Activated CD4-positive, alpha-beta T cell treated with anti-CD3 and anti-CD28 coated beads, Interleukin-2, Interleukin-4, amounts not matched to agents 100 ng/mL and 50 ng/mL, durations not matched to agents 16 hours and 8 hours (primary cell): Measurements from ENCODE around the gene ADAMTS5.

ENCODE experiments used
- DNase-seq: peaks from one replicate; pipeline ENCODE4 v3.0.0-alpha.2; 2020; ENCODE audit warnings: low spot score

Gene ADAMTS5

DNA sequence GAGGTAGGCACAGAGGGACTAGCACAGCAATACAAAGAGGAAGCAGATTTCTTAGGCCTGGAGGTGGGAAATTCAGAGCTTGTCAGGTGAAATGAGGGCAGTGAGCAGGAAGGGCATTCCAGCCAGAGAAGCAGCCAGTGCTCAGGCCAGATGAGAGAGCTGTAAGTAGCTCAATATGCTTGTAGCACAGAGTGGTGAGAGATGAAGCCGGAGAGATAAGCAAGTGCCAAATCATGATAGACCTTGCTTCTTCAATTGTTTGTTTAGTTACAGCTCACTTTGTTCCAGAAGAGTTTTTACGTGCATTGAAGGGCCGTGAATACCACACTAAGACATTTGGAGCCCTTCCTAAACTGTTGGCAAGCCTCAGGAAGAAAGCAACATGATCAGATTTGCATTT, 79.6 kb downstream of the ADAMTS5 start:
- DNase-seq: no peak

DNA sequence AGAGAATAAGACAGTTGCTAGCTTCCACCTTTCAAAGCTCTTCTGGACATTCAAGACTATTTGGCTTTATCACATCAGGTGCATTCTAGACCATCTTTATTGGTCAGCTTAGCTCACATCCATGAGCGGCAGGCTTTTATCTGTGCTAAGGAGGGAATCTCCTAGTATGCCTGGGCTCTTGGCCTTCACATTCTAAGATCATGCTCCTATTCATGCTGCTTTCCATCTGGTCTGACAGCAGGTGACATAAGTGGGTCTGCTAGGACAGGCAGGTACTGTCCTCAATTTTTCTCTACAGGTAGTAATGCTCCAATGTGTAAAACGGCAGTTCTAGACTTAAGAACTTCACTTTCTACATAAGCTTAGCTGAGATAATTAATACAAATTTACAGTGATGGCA, 82.5 kb downstream of the ADAMTS5 start:
- DNase-seq: no peak

- DNase-seq: no peak
Observed at GRCh38 chr21:26883768-26884167, 83.1 kb downstream of the ADAMTS5 start.

- no peak for DNase-seq
Observed at GRCh38 chr21:26881504-26882228, 85.2 kb downstream of the ADAMTS5 start.

DNA sequence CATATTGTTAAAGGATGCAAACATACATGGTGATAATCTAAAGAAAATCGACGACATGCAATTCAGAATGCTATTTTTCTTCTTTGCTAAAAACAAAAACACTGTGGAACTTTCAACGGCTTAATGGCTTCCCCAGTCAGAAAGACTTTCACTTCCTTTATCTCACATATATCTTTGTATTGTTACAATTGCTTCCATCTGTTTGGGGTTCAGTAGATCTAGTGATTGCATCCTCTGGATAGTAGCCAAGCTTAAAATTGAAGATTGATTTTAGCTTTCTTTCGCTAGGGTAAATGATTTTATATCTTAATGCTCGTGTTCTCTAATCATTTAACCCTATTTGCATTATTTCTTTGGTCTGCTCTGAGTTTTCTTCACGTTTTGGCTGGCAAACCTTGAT, 89.9 kb downstream of the ADAMTS5 start:
- DNase-seq: no peak

DNA sequence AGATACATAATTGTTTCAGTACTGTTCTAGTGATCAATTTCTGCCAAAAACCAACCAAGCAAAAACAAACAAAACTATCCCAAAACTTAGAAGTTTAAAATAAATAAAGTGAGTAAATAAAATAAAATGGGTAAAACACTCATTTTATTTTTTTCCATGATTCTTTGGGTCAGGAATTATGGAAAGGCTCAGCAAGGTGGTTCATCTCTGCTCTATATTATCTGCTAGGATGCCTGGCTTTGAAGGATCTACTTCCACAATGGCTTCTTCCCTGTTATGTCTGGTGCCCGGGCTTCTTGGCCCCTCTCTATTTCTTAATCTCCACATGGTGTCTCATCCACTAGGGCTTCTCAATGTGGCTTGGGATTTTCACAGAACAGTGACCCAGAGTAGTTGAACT, 92.5 kb downstream of the ADAMTS5 start:
- DNase-seq: no peak
